HL-60 (cell line): ENCODE data around the gene CORIN.

Experiments
- CTCF ChIP-seq: IDR thresholded peaks from one replicate; pipeline ENCODE4 v1.5.1; 2011; ENCODE audit warnings: low read length, control low read depth, inconsistent platforms; ENCODE audit not compliant: insufficient read depth
- POLR2AphosphoS5 ChIP-seq: IDR thresholded peaks from 2 replicates; pipeline ENCODE4 v1.6.1; 2012; ENCODE audit warnings: low read depth
- SPI1 ChIP-seq: IDR thresholded peaks from 2 replicates; pipeline ENCODE4 v1.6.1; 2012; ENCODE audit warnings: low read depth, mild to moderate bottlenecking, borderline replicate concordance
- TF ChIP-seq, protein P1 (sequence below): IDR thresholded peaks from 2 replicates; pipeline ENCODE4 v1.6.1; 2012; ENCODE audit warnings: low read depth; ENCODE audit not compliant: insufficient replicate concordance

DNA sequence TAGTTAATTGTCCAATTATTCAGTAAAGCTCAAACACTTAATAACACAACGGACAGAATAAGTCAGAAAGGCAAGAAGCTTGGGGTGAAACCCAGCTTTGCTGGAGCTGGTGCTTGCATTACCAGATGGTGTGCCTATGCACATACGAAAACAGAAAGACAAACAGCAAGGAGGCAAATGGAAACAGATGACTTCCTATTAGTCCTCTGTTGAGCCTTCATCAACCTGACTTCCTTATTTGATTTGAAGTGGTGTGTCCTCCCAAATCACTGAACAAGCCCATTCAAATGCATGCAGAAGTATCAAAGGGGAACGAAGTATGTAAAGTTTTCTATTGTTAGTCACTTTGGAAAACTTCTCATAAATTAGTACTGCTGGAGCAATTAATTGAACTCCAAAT lies 186.6 kb downstream of the CORIN start:
- TF ChIP-seq CTCF = no peak
- TF ChIP-seq POLR2AphosphoS5 = no peak
- TF ChIP-seq, protein P1, sequence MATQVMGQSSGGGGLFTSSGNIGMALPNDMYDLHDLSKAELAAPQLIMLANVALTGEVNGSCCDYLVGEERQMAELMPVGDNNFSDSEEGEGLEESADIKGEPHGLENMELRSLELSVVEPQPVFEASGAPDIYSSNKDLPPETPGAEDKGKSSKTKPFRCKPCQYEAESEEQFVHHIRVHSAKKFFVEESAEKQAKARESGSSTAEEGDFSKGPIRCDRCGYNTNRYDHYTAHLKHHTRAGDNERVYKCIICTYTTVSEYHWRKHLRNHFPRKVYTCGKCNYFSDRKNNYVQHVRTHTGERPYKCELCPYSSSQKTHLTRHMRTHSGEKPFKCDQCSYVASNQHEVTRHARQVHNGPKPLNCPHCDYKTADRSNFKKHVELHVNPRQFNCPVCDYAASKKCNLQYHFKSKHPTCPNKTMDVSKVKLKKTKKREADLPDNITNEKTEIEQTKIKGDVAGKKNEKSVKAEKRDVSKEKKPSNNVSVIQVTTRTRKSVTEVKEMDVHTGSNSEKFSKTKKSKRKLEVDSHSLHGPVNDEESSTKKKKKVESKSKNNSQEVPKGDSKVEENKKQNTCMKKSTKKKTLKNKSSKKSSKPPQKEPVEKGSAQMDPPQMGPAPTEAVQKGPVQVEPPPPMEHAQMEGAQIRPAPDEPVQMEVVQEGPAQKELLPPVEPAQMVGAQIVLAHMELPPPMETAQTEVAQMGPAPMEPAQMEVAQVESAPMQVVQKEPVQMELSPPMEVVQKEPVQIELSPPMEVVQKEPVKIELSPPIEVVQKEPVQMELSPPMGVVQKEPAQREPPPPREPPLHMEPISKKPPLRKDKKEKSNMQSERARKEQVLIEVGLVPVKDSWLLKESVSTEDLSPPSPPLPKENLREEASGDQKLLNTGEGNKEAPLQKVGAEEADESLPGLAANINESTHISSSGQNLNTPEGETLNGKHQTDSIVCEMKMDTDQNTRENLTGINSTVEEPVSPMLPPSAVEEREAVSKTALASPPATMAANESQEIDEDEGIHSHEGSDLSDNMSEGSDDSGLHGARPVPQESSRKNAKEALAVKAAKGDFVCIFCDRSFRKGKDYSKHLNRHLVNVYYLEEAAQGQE = no peak
- peak; percentile 87 for TF ChIP-seq SPI1
